HepG2 (cell line): ENCODE results near the gene CFAP69. TPM values are rescaled to one million over a fixed set of nuclear protein-coding genes. Genes with fewer than 3 reads are reported as not detected.

ENCODE experiments used
- ATAC-seq: fragments of 200-7000 bp; cut with Tn5 transposase; 3 replicates; pipeline ENCODE4 v1.9.1; 2020; ENCODE audit warnings: mild to moderate bottlenecking, moderate library complexity
- BruUV-seq: library from RNA; stranded (reverse); fragments of 400-500 nt; replicated peaks from 2 replicates; lab custom pipeline; 2021; lab: Mats Ljungman, UMichigan
- CTCF ChIA-PET: fragments of 300-600 bp; formaldehyde crosslinking; extraction: SDS; loops from one replicate; lab custom pipeline; 2021; ENCODE audit warnings: low total read pairs, inconsistent platforms, low intra/inter-chr PET ratio; lab: Yijun Ruan, JAX
- POLR2A ChIA-PET: fragments of 350-600 bp; sonication (Branson Sonifier 250); formaldehyde crosslinking; loops from one replicate; lab custom pipeline; 2020; ENCODE audit warnings: antibody characterized with exemption, inconsistent platforms; lab: Yijun Ruan, JAX
- DNase-seq: peaks from one replicate; pipeline ENCODE4 v3.0.0-alpha.2; 2015; ENCODE audit warnings: low spot score
- FAIRE-seq: peaks from 3 replicates; lab custom pipeline; 2011; peaks lifted over from hg19 to GRCh38; lab: Jason Lieb, UNC
- H2AFZ ChIP-seq: one replicate; pipeline ENCODE4 v1.6.1; 2011; ENCODE audit warnings: low read length, inconsistent platforms
- H3K27ac ChIP-seq: fragments of 300-600 bp; 3 replicates; pipeline ENCODE4 v1.8.0; 2011; ENCODE audit warnings: mixed run types, mild to moderate bottlenecking, mixed read lengths, low read length, inconsistent platforms; ENCODE audit not compliant: insufficient read depth; ENCODE audit errors: extremely low read length
- H3K27me3 ChIP-seq, 2 experiments: fragments of 200-600 bp in 1 of 2; 2 replicates in 1 of 2; 3 replicates in 1 of 2; pipeline versions ENCODE4 v1.6.0 to v1.8.0; 2011; ENCODE audit warnings: low read length in 2 of 2, mild to moderate bottlenecking in 2 of 2, moderate library complexity in 2 of 2, inconsistent platforms in 1 of 2; ENCODE audit not compliant: insufficient read depth in 2 of 2, control insufficient read depth in 1 of 2
- H3K36me3 ChIP-seq, 2 experiments: fragments of 200-600 bp in 1 of 2; replicated peaks in 1 of 2; 2 replicates in 1 of 2; 3 replicates in 1 of 2; pipeline versions ENCODE4 v1.5.1 to v1.8.0; 2011; ENCODE audit warnings: low read length in 2 of 2, inconsistent platforms in 1 of 2; ENCODE audit not compliant: insufficient read depth in 2 of 2, control insufficient read depth in 1 of 2
- H3K4me1 ChIP-seq: 2 replicates; pipeline ENCODE4 v1.5.1; 2012; ENCODE audit warnings: low read length, inconsistent platforms; ENCODE audit not compliant: insufficient read depth
- H3K4me2 ChIP-seq: 2 replicates; pipeline ENCODE4 v1.6.0; 2011; ENCODE audit warnings: low read depth, low read length, inconsistent platforms
- H3K4me3 ChIP-seq, 3 experiments: fragments of 200-600 bp in 1 of 3; sonication (generic), shearing (Covaris generic) in 1 of 3; replicated peaks in 1 of 3; 2 replicates each; pipeline ENCODE4 v1.5.1; 2011 to 2016; ENCODE audit warnings: low read length in 3 of 3, inconsistent platforms in 2 of 3, low read depth in 2 of 3, mild to moderate bottlenecking in 2 of 3, control low read depth in 1 of 3, mixed read lengths in 1 of 3; ENCODE audit not compliant: insufficient read depth in 1 of 3
- H3K79me2 ChIP-seq: one replicate; pipeline ENCODE4 v1.6.1; 2011; ENCODE audit warnings: low read length, inconsistent platforms; ENCODE audit not compliant: insufficient read depth
- H3K9ac ChIP-seq: 2 replicates; pipeline ENCODE4 v1.6.0; 2011; ENCODE audit warnings: mild to moderate bottlenecking, low read depth, low read length, inconsistent platforms; ENCODE audit not compliant: insufficient read depth
- H3K9me3 ChIP-seq: 2 replicates; pipeline ENCODE4 v1.5.1; 2012; ENCODE audit warnings: mild to moderate bottlenecking, low read length
- H4K20me1 ChIP-seq: 2 replicates; pipeline ENCODE4 v1.6.0; 2011; ENCODE audit warnings: inconsistent platforms, mild to moderate bottlenecking, low read length, moderate library complexity; ENCODE audit not compliant: insufficient read depth
- ATF3 ChIP-seq: sonication (generic); formaldehyde crosslinking; IDR thresholded peaks from 2 replicates; pipeline ENCODE4 v1.4.0; 2020; ENCODE audit warnings: missing genetic modification reagents
- ELF3 ChIP-seq: IDR thresholded peaks from 2 replicates; pipeline ENCODE4 v1.6.1; 2016; ENCODE audit warnings: missing genetic modification reagents, missing compliant biosample characterization
- ETS1 ChIP-seq: sonication (generic); formaldehyde crosslinking; IDR thresholded peaks from 2 replicates; pipeline ENCODE4 v1.4.0; 2020; ENCODE audit warnings: missing genetic modification reagents
- HBP1 ChIP-seq: IDR thresholded peaks from 2 replicates; pipeline ENCODE4 v1.6.1; 2016; ENCODE audit warnings: low read depth, control low read depth
- SOX5 ChIP-seq: IDR thresholded peaks from 2 replicates; pipeline ENCODE4 v1.6.1; 2016; ENCODE audit warnings: borderline replicate concordance
- SP140L ChIP-seq: sonication (generic); formaldehyde crosslinking; IDR thresholded peaks from 2 replicates; pipeline ENCODE4 v1.4.0; 2020; ENCODE audit warnings: missing genetic modification reagents, borderline replicate concordance
- SPEN ChIP-seq: sonication (generic); formaldehyde crosslinking; IDR thresholded peaks from 2 replicates; pipeline ENCODE4 v1.5.1; 2020; ENCODE audit warnings: low read depth, mild to moderate bottlenecking, missing genetic modification reagents
- SRY ChIP-seq: sonication (generic); formaldehyde crosslinking; IDR thresholded peaks from 2 replicates; pipeline ENCODE4 v1.8.0; 2022; ENCODE audit warnings: mild to moderate bottlenecking, missing genetic modification reagents
- TCF12 ChIP-seq, 2 experiments: fragments of 450-650 bp in 1 of 2; sonication (generic) in 1 of 2; formaldehyde crosslinking in 1 of 2; IDR thresholded peaks; 2 replicates each; pipeline versions ENCODE4 v1.6.1 to v1.8.0; 2017 to 2022; ENCODE audit warnings: antibody characterized with exemption in 1 of 2, mild to moderate bottlenecking in 1 of 2, missing genetic modification reagents in 1 of 2, moderate library complexity in 1 of 2
- U2AF1 ChIP-seq: fragments of 200-400 bp; formaldehyde crosslinking; optimal IDR thresholded peaks from 2 replicates; pipeline ENCODE3; 2017; ENCODE audit warnings: mild to moderate bottlenecking, low read depth, low read length
- ZBTB20 ChIP-seq: sonication (generic); formaldehyde crosslinking; IDR thresholded peaks from 2 replicates; pipeline ENCODE4 v1.8.1; 2023; ENCODE audit warnings: missing genetic modification reagents, low read depth, mild to moderate bottlenecking, borderline replicate concordance
- ZNF142 ChIP-seq: sonication (generic); formaldehyde crosslinking; IDR thresholded peaks from 2 replicates; pipeline ENCODE4 v1.4.0; 2020; ENCODE audit warnings: missing genetic modification reagents
- ZNF34 ChIP-seq: sonication (generic); formaldehyde crosslinking; IDR thresholded peaks from 2 replicates; pipeline ENCODE4 v1.4.0; 2020; ENCODE audit warnings: mild to moderate bottlenecking, missing genetic modification reagents, borderline replicate concordance
- ZNF558 ChIP-seq: sonication (generic); formaldehyde crosslinking; IDR thresholded peaks from 2 replicates; pipeline ENCODE4 v1.9.0; 2022; ENCODE audit warnings: mild to moderate bottlenecking, missing genetic modification reagents, borderline replicate concordance
- WGBS: methylation state at CpG from one replicate; pipeline ENCODE4 v1.1.6; 2017; ENCODE audit warnings: low lambda C conversion rate; 5-methylcytosine and 5-hydroxymethylcytosine counted together
- in situ Hi-C: cut with HindIII; loops from 2 replicates; pipeline ENCODE4 v1.10.0; 2017; ENCODE audit warnings: low pct_unique_long_range_greater_than_20kb; ENCODE audit not compliant: extremely low pct_ligation_motif_present
- intact Hi-C: fragments of 100-400 bp; cut with micrococcal nuclease; formaldehyde crosslinking; loops from one replicate; pipeline ENCODE4 v1.10.0; 2022; ENCODE audit not compliant: unreplicated experiment
- polyA plus RNA-seq, 8 experiments: library from polyadenylated mRNA; depleted of rRNA in 3 of 8; stranded (reverse) in 7 of 8; unstranded in 1 of 8; fragments of >200 nt; fragmentation: Illumina TruSeq in 4 of 8; extraction: Trizol in 4 of 8; gene quantifications; 2 replicates each; pipeline versions ENCODE4 v1.2.1 to v1.2.3, GENCODE V29; 2011 to 2016; ENCODE audit warnings: low read depth in 4 of 8, missing spikeins in 1 of 8, mixed read lengths in 1 of 8; ENCODE audit not compliant: insufficient read depth in 1 of 8
- total RNA-seq, 5 experiments: library from RNA; depleted of rRNA; stranded (reverse); fragments of >200 nt; fragmentation: Illumina TruSeq; extraction: Trizol; gene quantifications; 2 replicates each; pipeline ENCODE4 v1.2.3, GENCODE V29; 2016; ENCODE audit warnings: low read depth in 1 of 5
- TF ChIP-seq, protein P1 (sequence below): sonication (generic); formaldehyde crosslinking; IDR thresholded peaks from 2 replicates; pipeline ENCODE4 v1.4.0; 2020; ENCODE audit warnings: mild to moderate bottlenecking, missing genetic modification reagents

Gene CFAP69
- total and polyA plus RNA-seq, 2 of the 13 experiments (the other 11 are each of a cell fraction or from before 2014, with no cell fraction given), result 2.2 to 4.0 TPM

- H3K4me3 ChIP-seq, result peak overlapping the region; percentile 61 to 91 (median 76)
- POLR2A ChIA-PET, result interaction anchor here (2.4 kb wide), 1 partner anchor 35 kb away, joined by 8 read pairs; the partner anchor contains the start of gene STEAP2
- peak overlapping the region; percentile 63 for H3K9ac ChIP-seq
- CTCF ChIA-PET, result no interaction called here
- H3K79me2 ChIP-seq, result peaks cover 2% of the 10 kb centered on the region
- WGBS, result 11% methylated on average over 9 of the region's 9 CpGs
- H2AFZ ChIP-seq, result no peak overlapping the region
- H3K4me2 ChIP-seq, result peak overlapping the region; percentile 86
- in situ Hi-C loops, result no loop called here
- ATAC-seq, result peak; percentile 4; the same call in 1 of the 3 replicates
- intact Hi-C loops, result loop anchor here (5.0 kb wide), 2 partner anchors 51 to 94 kb away; partner anchors contain the start of gene STEAP1
- H4K20me1 ChIP-seq, result no peaks in the 10 kb centered on the region
- no peak for FAIRE-seq
- no peak for DNase-seq
- H3K27me3 ChIP-seq, result no peaks in the 10 kb centered on the region
- no peaks in the 10 kb centered on the region for H3K36me3 ChIP-seq
- H3K9me3 ChIP-seq, result no peaks in the 10 kb centered on the region
- no TSS peak for BruUV-seq
- H3K27ac ChIP-seq, result no peak overlapping the region
- peaks cover 29% of the 10 kb centered on the region for H3K4me1 ChIP-seq
- TF ChIP-seq ZNF142 (CRISPR knock-in tag) (no peak), SRY (CRISPR knock-in tag) (no peak), HBP1 (CRISPR knock-in tag) (no peak), ZBTB20 (CRISPR knock-in tag) (no peak), SPEN (no peak), ELF3 (CRISPR knock-in tag) (no peak), ZNF558 (CRISPR knock-in tag) (no peak), TCF12 (IDR thresholded peaks at IDR 0.05) (no peak), TCF12 (CRISPR knock-in tag; IDR thresholded peaks at IDR 0.05) (no peak), SOX5 (CRISPR knock-in tag) (no peak), ZNF34 (CRISPR knock-in tag) (no peak), U2AF1 (no peak), ATF3 (CRISPR knock-in tag) (no peak), ETS1 (no peak), SP140L (CRISPR knock-in tag) (no peak)
- TF ChIP-seq, protein P1, sequence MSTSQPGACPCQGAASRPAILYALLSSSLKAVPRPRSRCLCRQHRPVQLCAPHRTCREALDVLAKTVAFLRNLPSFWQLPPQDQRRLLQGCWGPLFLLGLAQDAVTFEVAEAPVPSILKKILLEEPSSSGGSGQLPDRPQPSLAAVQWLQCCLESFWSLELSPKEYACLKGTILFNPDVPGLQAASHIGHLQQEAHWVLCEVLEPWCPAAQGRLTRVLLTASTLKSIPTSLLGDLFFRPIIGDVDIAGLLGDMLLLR, result no peak
Observed at GRCh38 chr7:90246171-90246570, 1.2 kb downstream of the CFAP69 start.
